Karpas-422 (cell line): Measurements from ENCODE around the gene ADD3. TPM values are rescaled to one million over a fixed set of nuclear protein-coding genes. Genes with fewer than 3 reads are reported as not detected.

Experiments used
- DNase-seq: peaks from one replicate; pipeline ENCODE4 v3.0.0-alpha.2; 2015
- H2AFZ ChIP-seq: fragments of 200-600 bp; sonication (generic); 2 replicates; pipeline ENCODE4 v1.6.1; 2014; ENCODE audit warnings: antibody characterized with exemption, low read length, mixed read lengths
- H3K27ac ChIP-seq: fragments of 200-600 bp; sonication (generic); 2 replicates; pipeline ENCODE4 v1.5.1; 2014; ENCODE audit warnings: mild to moderate bottlenecking, low read length, moderate library complexity
- H3K27me3 ChIP-seq: fragments of 200-600 bp; sonication (generic); 2 replicates; pipeline ENCODE4 v1.6.1; 2014; ENCODE audit warnings: low read length, mixed read lengths
- H3K36me3 ChIP-seq: fragments of 200-600 bp; sonication (generic); 2 replicates; pipeline ENCODE4 v1.6.1; 2014; ENCODE audit warnings: low read length, mixed read lengths; ENCODE audit not compliant: insufficient read depth
- H3K4me1 ChIP-seq: fragments of 200-600 bp; sonication (generic); 2 replicates; pipeline ENCODE4 v1.6.1; 2014; ENCODE audit warnings: mild to moderate bottlenecking, low read length, mixed read lengths
- H3K4me2 ChIP-seq: fragments of 200-600 bp; sonication (generic); 2 replicates; pipeline ENCODE4 v1.6.1; 2014; ENCODE audit warnings: low read length, low read depth, mild to moderate bottlenecking; ENCODE audit not compliant: poor library complexity, severe bottlenecking
- H3K4me3 ChIP-seq: fragments of 200-600 bp; sonication (generic); 2 replicates; pipeline ENCODE4 v1.5.1; 2014; ENCODE audit warnings: mild to moderate bottlenecking, antibody characterized with exemption, low read length, mixed read lengths
- H3K79me2 ChIP-seq: fragments of 200-600 bp; sonication (generic); 2 replicates; pipeline ENCODE4 v1.6.1; 2014; ENCODE audit warnings: mild to moderate bottlenecking, low read length, mixed read lengths
- H3K9ac ChIP-seq: fragments of 200-600 bp; sonication (generic); 2 replicates; pipeline ENCODE4 v1.6.0; 2014; ENCODE audit warnings: low read length
- H3K9me2 ChIP-seq: fragments of 200-600 bp; sonication (generic), shearing (Covaris generic); replicated peaks from 2 replicates; pipeline ENCODE4 v1.6.0; 2014; ENCODE audit warnings: mild to moderate bottlenecking, low read length, moderate library complexity; ENCODE audit not compliant: insufficient read depth
- H3K9me3 ChIP-seq: fragments of 300-700, 200-600 bp; sonication (generic); 2 replicates; pipeline ENCODE4 v1.6.1; 2014; ENCODE audit warnings: low read length, mixed read lengths
- H4K20me1 ChIP-seq: fragments of 200-600 bp; sonication (generic); 2 replicates; pipeline ENCODE4 v1.6.1; 2014; ENCODE audit warnings: mild to moderate bottlenecking, antibody characterized with exemption, low read length, low read depth; ENCODE audit not compliant: insufficient read depth
- total RNA-seq: library from RNA; depleted of rRNA; stranded (reverse); fragments of >200 nt; shearing (Covaris generic); gene quantifications from 2 replicates; pipeline ENCODE4 v1.2.3, GENCODE V29; 2014; ENCODE audit warnings: low replicate concordance

Gene ADD3
- total RNA-seq, 1 experiment from 2014 or later: 16.5 TPM

GRCh38 chr10:109964318-109964717 lies 43.5 kb upstream of the ADD3 start:
- Histone ChIP-seq H3K9me2 (no peaks in the 10 kb centered on the region), H3K36me3 (no peaks in the 10 kb centered on the region), H3K27ac (no peak overlapping the region), H3K79me2 (no peaks in the 10 kb centered on the region), H3K4me2 (no peak overlapping the region), H3K9me3 (no peaks in the 10 kb centered on the region), H3K27me3 (no peaks in the 10 kb centered on the region), H3K9ac (no peak overlapping the region), H3K4me1 (no peaks in the 10 kb centered on the region), H2AFZ (no peak overlapping the region), H4K20me1 (no peaks in the 10 kb centered on the region), H3K4me3 (no peak overlapping the region)
- no peak for DNase-seq

- H3K4me3 ChIP-seq: no peak overlapping the region
- no peak overlapping the region for H3K9ac ChIP-seq
- H2AFZ ChIP-seq: no peak overlapping the region
- H3K9me3 ChIP-seq: no peaks in the 10 kb centered on the region
- H3K27me3 ChIP-seq: no peaks in the 10 kb centered on the region
- no peak overlapping the region for H3K4me2 ChIP-seq
- no peak for DNase-seq
- H3K4me1 ChIP-seq: no peaks in the 10 kb centered on the region
- H3K27ac ChIP-seq: no peak overlapping the region
- no peaks in the 10 kb centered on the region for H4K20me1 ChIP-seq
- H3K36me3 ChIP-seq: no peaks in the 10 kb centered on the region
- H3K9me2 ChIP-seq: no peaks in the 10 kb centered on the region
- H3K79me2 ChIP-seq: no peaks in the 10 kb centered on the region
Observed at GRCh38 chr10:109966961-109967738, 40.6 kb upstream of the ADD3 start.

GRCh38 chr10:109967739-109968088 lies 40.1 kb upstream of the ADD3 start:
- DNase-seq: no peak
- no peak overlapping the region for H2AFZ ChIP-seq
- no peaks in the 10 kb centered on the region for H3K9me2 ChIP-seq
- no peak overlapping the region for H3K4me3 ChIP-seq
- no peak overlapping the region for H3K27ac ChIP-seq
- no peaks in the 10 kb centered on the region for H4K20me1 ChIP-seq
- H3K27me3 ChIP-seq: no peaks in the 10 kb centered on the region
- no peaks in the 10 kb centered on the region for H3K4me1 ChIP-seq
- H3K79me2 ChIP-seq: no peaks in the 10 kb centered on the region
- no peak overlapping the region for H3K9ac ChIP-seq
- no peaks in the 10 kb centered on the region for H3K36me3 ChIP-seq
- no peaks in the 10 kb centered on the region for H3K9me3 ChIP-seq
- no peak overlapping the region for H3K4me2 ChIP-seq

GRCh38 chr10:109968953-109969759 lies 38.6 kb upstream of the ADD3 start:
- H3K79me2 ChIP-seq: no peaks in the 10 kb centered on the region
- no peaks in the 10 kb centered on the region for H3K9me3 ChIP-seq
- DNase-seq: no peak
- no peaks in the 10 kb centered on the region for H3K27me3 ChIP-seq
- H3K27ac ChIP-seq: no peak overlapping the region
- H3K4me1 ChIP-seq: no peaks in the 10 kb centered on the region
- no peak overlapping the region for H3K4me3 ChIP-seq
- no peaks in the 10 kb centered on the region for H3K9me2 ChIP-seq
- no peaks in the 10 kb centered on the region for H3K36me3 ChIP-seq
- H2AFZ ChIP-seq: no peak overlapping the region
- H3K9ac ChIP-seq: no peak overlapping the region
- H3K4me2 ChIP-seq: no peak overlapping the region
- no peaks in the 10 kb centered on the region for H4K20me1 ChIP-seq

- DNase-seq: no peak
- peaks cover under 1% of the 10 kb centered on the region for H3K4me1 ChIP-seq
- H4K20me1 ChIP-seq: no peaks in the 10 kb centered on the region
- no peaks in the 10 kb centered on the region for H3K27me3 ChIP-seq
- no peak overlapping the region for H3K4me2 ChIP-seq
- H3K4me3 ChIP-seq: no peak overlapping the region
- H3K9me3 ChIP-seq: no peaks in the 10 kb centered on the region
- H3K9ac ChIP-seq: no peak overlapping the region
- no peaks in the 10 kb centered on the region for H3K9me2 ChIP-seq
- H2AFZ ChIP-seq: no peak overlapping the region
- H3K36me3 ChIP-seq: no peaks in the 10 kb centered on the region
- no peak overlapping the region for H3K27ac ChIP-seq
- no peaks in the 10 kb centered on the region for H3K79me2 ChIP-seq
Observed at GRCh38 chr10:109969760-109970346, 37.9 kb upstream of the ADD3 start.

- H3K4me2 ChIP-seq: no peak overlapping the region
- peaks cover 13% of the 10 kb centered on the region for H3K4me1 ChIP-seq
- no peaks in the 10 kb centered on the region for H3K9me2 ChIP-seq
- DNase-seq: no peak
- no peaks in the 10 kb centered on the region for H3K9me3 ChIP-seq
- H3K36me3 ChIP-seq: no peaks in the 10 kb centered on the region
- no peak overlapping the region for H3K4me3 ChIP-seq
- H4K20me1 ChIP-seq: no peaks in the 10 kb centered on the region
- H3K27me3 ChIP-seq: no peaks in the 10 kb centered on the region
- no peak overlapping the region for H2AFZ ChIP-seq
- no peak overlapping the region for H3K9ac ChIP-seq
- H3K79me2 ChIP-seq: no peaks in the 10 kb centered on the region
- no peak overlapping the region for H3K27ac ChIP-seq
Observed at GRCh38 chr10:109971634-109972033, 36.1 kb upstream of the ADD3 start.

GRCh38 chr10:109972372-109973001 lies 35.3 kb upstream of the ADD3 start:
- Histone ChIP-seq H3K79me2 (no peaks in the 10 kb centered on the region), H3K4me2 (no peak overlapping the region), H3K9ac (no peak overlapping the region), H3K9me2 (no peaks in the 10 kb centered on the region), H4K20me1 (no peaks in the 10 kb centered on the region), H3K27me3 (no peaks in the 10 kb centered on the region), H3K4me3 (no peak overlapping the region), H3K9me3 (no peaks in the 10 kb centered on the region), H3K4me1 (peaks cover 13% of the 10 kb centered on the region), H3K36me3 (no peaks in the 10 kb centered on the region), H3K27ac (no peak overlapping the region), H2AFZ (no peak overlapping the region)
- DNase-seq: no peak

GRCh38 chr10:109973326-109973829 lies 34.4 kb upstream of the ADD3 start:
- H3K27ac ChIP-seq: no peak overlapping the region
- H3K9me2 ChIP-seq: no peaks in the 10 kb centered on the region
- H4K20me1 ChIP-seq: no peaks in the 10 kb centered on the region
- H2AFZ ChIP-seq: no peak overlapping the region
- H3K4me2 ChIP-seq: no peak overlapping the region
- H3K9ac ChIP-seq: no peak overlapping the region
- no peak overlapping the region for H3K4me3 ChIP-seq
- H3K36me3 ChIP-seq: no peaks in the 10 kb centered on the region
- H3K27me3 ChIP-seq: no peaks in the 10 kb centered on the region
- H3K9me3 ChIP-seq: no peaks in the 10 kb centered on the region
- no peaks in the 10 kb centered on the region for H3K79me2 ChIP-seq
- DNase-seq: no peak
- H3K4me1 ChIP-seq: peaks cover 13% of the 10 kb centered on the region
